ENCODE results near the gene RAPGEFL1. TPM values are rescaled to one million over a fixed set of nuclear protein-coding genes. Genes with fewer than 3 reads are reported as not detected.

Gene RAPGEFL1
- total RNA-seq, 1 experiment from 2014 or later = 23.6 TPM

DNA sequence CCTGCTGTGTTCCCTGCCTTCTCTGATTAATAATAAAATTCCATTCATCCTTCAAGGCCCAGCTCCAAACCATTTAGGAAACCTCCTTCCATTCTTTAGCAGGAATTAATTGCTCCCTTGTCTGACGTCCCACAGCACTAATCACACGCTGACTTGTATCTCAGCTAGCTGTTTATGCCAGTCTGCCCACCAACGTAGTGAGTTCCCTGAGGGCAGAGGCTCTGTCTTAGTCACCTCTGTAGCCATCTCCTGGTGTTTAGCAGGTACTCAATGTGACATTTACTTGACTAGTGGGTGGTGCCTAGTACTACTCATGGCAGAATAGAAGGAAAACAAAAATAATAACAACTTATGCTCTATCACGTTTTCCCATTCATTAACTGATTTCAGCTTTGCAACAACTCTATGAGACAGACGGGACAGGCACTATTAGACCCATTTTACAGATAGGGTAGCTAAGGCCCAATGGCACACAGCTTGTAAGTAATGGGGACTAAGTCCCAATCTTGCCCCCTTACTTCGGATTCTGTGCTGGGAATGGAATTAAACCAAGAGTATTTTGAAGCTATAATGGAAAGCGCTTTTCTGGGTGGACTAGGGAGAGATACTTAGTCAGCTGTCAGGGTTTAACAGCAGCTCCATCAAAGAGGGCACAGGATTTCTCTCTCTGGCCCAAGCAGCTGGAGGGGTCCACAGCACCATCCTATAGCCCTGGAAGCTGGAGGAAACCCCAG lies 40.9 kb downstream of the RAPGEFL1 start:
- no peaks in the 10 kb centered on the region for H3K27me3 ChIP-seq (ENCODE audit: insufficient read depth, low read length)
- no peak overlapping the region for H4K5ac ChIP-seq (ENCODE audit: insufficient read length, low read depth, low read length)
- peak overlapping the region; percentile 80 to 85 for H3K4me3 Mint-ChIP-seq
- no peak overlapping the region for H2BK15ac ChIP-seq (ENCODE audit: low read depth, low read length)
- no peak overlapping the region for H2BK20ac ChIP-seq (ENCODE audit: low read depth, low read length, poor library complexity, severe bottlenecking)
- no peak for DNase-seq
- no peak overlapping the region for H3K9ac ChIP-seq (ENCODE audit: extremely low read depth, insufficient read length, low read length)
- peaks cover 0 to under 1% (median 0%) of the 10 kb centered on the region in 3 experiments; a peak in 1 of 7 replicates for H3K36me3 Mint-ChIP-seq (ENCODE audit: insufficient read depth in 1 of 3, low read depth in 3 of 3)
- H3K18ac ChIP-seq (ENCODE audit: insufficient read length, low read depth, low read length) = peak overlapping the region; percentile 94
- no peaks in the 10 kb centered on the region for H3K4me1 ChIP-seq (ENCODE audit: insufficient read depth, low read length)
- peaks cover 12 to 20% of the 10 kb centered on the region in 2 experiments for H3K4me1 Mint-ChIP-seq
- no peak overlapping the region for H2AK5ac ChIP-seq (ENCODE audit: insufficient read length, low read length)
- H2BK12ac ChIP-seq (ENCODE audit: insufficient read length, low read depth, low read length) = no peak overlapping the region
- H3K79me2 ChIP-seq (ENCODE audit: insufficient read depth, low read length) = peaks cover 3% of the 10 kb centered on the region; the same call in 1 of the 2 replicates
- peaks cover 3% of the 10 kb centered on the region for H3K79me1 ChIP-seq (ENCODE audit: insufficient read depth, low read depth, low read length, poor library complexity, severe bottlenecking)
- H3K23me2 ChIP-seq (ENCODE audit: insufficient read length, low read depth, low read length, poor library complexity, severe bottlenecking) = peaks cover 10% of the 10 kb centered on the region
- peak overlapping the region; percentile 57 for H3K4me2 ChIP-seq (ENCODE audit: insufficient read depth, insufficient read length, low read length)
- H3K14ac ChIP-seq (ENCODE audit: insufficient read depth, low read length) = no peak overlapping the region
- H3K9me3 Mint-ChIP-seq = no peaks in the 10 kb centered on the region; a peak in 1 of 5 replicates
- H2BK120ac ChIP-seq (ENCODE audit: low read depth, low read length, poor library complexity, severe bottlenecking) = no peak overlapping the region
- no peaks in the 10 kb centered on the region for H3K9me3 ChIP-seq (ENCODE audit: control insufficient read depth, low read depth, low read length)
- H3K27ac Mint-ChIP-seq = peak overlapping the region in 2 of 3 experiments; percentile 99 to 100; a peak in 4 of 7 replicates
- H4K91ac ChIP-seq (ENCODE audit: insufficient read length, low read depth, low read length) = no peak overlapping the region
- peak overlapping the region; percentile 12 for H4K8ac ChIP-seq (replicated peaks; ENCODE audit: insufficient read length, low read depth, low read length)
- H3K4ac ChIP-seq (ENCODE audit: low read depth, low read length) = no peak overlapping the region
- H3K27ac ChIP-seq (ENCODE audit: insufficient read length, low read depth, low read length) = peak overlapping the region; percentile 16
- no peak overlapping the region for H3T11ph ChIP-seq (ENCODE audit: low read length)
- H3K23ac ChIP-seq (ENCODE audit: insufficient read length, low read depth, low read length) = no peak overlapping the region
- H2AFZ ChIP-seq (ENCODE audit: low read length) = no peak overlapping the region
- no peak overlapping the region for H2BK5ac ChIP-seq (ENCODE audit: insufficient read length, low read length)
- no peaks in the 10 kb centered on the region for H4K20me1 ChIP-seq (ENCODE audit: control insufficient read depth, insufficient read depth, insufficient read length)
- no peak for TF ChIP-seq CTCF (conservative IDR thresholded peaks at IDR 0.05)
- no peak overlapping the region for H3K56ac ChIP-seq (ENCODE audit: insufficient read length, low read depth, low read length)
- no CpG with 5 or more reads among the region's 7 CpGs for WGBS (ENCODE audit: extremely low coverage, insufficient read length, low lambda C conversion rate)
- H3K27me3 Mint-ChIP-seq (ENCODE audit: low read depth) = no peaks in the 10 kb centered on the region

Measured in H9 (cell line).